HG03378 (cell line): ENCODE measurements around the gene SWAP70.

Experiments used
- ATAC-seq: cut with Tn5 transposase; IDR thresholded peaks from one replicate; pipeline ENCODE4 v1.9.1; 2021; ENCODE audit warnings: mild to moderate bottlenecking, moderate library complexity; ENCODE audit not compliant: unreplicated experiment

SWAP70 gene

GRCh38 chr11:9651481-9651880 is 12.4 kb upstream of the SWAP70 start:
- ATAC-seq, result no peak

DNA sequence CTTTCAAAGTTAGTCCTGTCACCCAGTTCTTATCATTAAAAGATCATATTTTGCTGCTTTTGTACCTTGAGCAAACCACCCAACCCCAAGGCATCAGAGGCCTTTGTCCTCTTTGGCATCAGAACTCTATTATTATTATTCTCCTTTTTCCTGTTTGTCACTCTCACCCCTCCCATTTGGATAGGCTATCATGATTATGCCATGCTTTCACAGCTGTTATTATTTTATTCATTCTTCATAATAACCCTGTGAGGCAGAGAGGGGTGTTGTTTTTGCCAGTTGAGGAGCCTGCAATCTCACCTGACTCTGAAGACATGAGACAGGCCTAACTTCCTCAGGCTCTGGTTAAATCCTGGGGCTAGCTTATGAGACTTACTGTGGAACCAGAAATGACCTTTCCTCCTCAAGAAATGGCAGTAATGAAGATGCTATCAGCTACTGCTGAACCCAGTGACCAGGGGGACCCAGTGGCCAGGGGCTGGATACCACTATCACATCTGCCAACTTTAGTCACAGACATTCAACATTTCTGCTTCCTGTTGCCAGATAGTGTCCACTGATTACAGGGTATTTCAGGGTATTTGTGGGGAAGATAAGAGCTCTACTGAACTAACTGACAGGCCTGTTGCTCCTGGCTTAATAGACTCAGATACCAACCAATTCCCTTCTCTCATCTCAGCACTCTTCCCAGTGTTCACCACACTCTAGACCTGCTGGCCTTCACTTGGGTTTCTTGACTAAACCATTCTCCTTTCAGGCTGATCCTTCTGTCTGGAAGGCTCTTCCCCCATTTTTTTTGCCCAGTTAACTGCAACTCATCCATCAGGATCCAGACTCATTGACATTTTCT is 11.8 kb upstream of the SWAP70 start:
- no peak for ATAC-seq

- ATAC-seq, result no peak
These were observed 10.0 kb upstream of the SWAP70 start for GRCh38 chr11:9653871-9654270.

DNA sequence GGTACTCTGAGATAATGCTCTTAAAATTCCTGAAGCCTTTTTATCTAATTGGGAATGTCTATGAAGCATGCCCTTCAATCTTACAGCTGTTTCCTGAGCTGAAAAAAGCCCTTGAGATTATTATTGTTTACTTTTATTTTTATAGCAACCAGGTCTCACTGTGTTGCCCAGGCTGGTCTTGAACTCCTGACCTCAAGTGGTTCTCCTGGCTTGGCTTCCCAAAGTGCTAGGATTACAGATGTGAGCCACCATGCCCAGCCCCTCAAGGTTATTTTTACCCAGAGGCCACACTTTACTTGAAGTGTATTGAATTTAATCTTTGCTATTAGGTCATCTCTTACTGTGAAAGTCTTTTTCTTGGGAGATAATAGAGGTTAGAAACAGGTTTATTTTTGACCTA is 7.0 kb upstream of the SWAP70 start:
- ATAC-seq, result no peak

DNA sequence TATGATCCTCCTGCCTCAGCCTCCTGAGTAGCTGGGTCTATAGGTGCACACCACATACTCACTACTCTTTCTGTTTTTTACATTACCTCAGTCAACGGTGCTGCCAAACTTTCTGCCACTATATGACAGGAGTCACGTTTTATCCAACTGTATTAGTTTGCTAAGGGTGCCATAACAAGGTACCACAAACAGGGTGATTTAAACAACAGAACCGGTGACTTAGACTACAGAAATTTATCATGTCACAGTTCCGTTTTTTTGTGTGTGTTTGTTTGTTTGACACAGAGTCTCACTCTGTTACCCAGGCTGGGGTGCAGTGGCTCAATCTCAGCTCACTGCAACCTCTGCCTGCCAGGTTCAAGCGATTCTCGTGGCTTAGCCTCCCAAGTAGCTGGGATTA is 6.3 kb upstream of the SWAP70 start:
- no peak for ATAC-seq

GRCh38 chr11:9660886-9661285 is 3.0 kb upstream of the SWAP70 start:
- ATAC-seq, result no peak

- no peak for ATAC-seq
These were observed 1.6 kb upstream of the SWAP70 start for GRCh38 chr11:9662273-9662672.

DNA sequence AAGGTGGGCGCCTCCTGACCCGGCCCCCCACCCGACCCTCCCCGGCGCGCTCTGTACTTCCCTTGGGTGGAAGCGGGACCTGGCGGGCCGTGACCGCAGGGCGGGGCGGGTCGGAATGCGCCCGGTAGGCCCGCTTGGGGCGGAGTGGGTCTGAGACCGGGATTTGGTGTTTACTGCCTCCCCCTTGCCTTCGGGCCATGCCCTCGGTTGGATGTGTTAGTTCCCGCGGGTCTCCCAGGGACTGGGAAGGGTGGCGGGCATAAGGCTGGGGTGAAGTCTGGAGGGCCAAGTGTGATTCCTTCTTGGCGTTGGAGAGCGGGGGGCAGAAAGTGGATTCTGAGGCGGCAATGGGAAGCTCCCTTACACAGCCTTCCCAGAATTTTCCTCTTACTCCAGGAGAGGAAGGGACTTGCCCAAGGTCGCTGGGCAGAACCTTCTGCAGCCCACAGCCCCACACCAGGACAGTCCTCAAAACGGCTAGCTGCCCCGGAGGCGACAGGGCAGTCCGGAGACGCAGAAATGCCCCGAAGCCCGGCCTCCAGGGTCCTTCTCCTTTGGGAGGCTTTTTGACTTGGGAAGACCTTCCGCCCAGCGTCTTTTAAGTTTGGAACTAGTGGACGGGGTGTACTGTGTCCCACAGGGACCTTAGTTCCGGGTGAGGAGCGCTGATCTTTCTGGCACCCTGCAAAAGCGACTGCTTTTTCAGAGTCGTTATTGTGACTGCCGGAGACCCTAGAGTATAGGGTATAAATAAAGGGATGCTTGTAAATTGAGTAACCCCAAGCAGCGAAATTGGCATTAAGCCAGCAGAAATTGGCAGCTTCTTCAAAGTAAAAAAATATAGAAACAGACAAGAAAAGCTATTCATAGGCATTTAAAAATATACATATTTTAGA is 647 bp downstream of the SWAP70 start:
- ATAC-seq, result peak; percentile 22

DNA sequence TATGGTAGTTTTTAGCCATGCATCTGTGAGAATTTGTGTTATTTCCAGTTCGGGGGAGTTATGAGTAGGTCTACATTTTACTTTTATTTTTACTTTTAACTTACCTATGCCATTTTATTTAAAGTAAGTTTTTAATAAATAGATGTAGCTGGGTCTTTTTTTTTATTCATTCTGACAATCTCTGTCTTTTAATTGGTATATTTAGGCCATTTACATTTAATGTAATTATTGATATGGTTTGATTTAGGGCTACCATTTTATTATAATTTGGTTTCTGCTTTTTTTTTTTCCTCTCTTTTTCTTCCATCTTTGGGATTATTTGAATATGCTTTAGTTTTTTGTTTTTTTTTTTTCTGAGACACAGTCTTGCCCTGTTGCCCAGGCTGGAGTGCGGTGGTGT is 1.9 kb downstream of the SWAP70 start:
- no peak for ATAC-seq

DNA sequence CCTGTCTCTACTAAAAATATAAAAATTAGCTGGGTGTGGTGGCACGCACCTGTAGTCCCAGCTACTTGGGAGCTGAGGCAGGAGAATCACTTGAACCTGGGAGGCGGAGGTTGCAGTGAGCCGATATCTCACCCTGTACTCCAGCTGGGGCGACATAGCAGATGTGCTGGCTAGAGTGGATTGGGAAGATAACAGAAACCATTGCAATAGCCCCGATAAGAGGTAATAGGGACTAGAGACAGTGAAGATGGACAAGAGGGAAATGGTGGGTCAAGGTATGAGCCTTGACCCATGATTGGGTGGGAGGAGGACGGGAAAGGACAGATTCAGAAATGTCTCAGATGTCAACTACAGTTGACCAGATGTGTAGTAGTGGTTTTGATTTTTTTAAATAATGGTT is 6.1 kb downstream of the SWAP70 start:
- no peak for ATAC-seq

DNA sequence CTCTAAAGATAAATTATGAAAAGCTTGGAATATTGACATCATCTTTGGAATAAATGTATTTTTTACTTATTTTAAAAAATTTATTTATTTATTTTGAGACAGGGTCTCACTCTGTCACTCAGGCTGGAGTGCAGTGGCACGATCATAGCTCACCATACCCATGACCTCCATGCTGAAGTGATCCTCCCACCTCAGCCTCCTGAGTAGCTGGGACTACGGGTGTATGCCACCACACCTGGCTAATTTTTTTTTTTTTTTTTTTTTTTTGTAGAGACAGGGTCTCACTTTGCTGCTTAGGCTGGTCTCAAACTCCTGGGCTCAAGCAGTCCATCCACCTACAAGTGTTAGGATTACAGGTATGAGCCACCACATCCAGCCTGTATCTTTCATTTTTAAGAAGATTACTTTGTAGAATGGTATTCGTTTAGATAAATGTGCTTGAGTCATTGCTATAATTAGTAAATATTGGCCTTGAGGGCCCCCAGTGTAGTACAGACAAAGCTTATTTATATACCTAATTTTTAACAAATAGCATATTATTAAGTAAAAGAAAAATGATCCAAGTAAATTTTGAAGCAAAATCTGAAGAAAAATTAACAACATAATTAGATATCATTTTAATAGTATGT is 8.5 kb downstream of the SWAP70 start:
- ATAC-seq, result no peak

- no peak for ATAC-seq
These were observed 9.0 kb downstream of the SWAP70 start for GRCh38 chr11:9672918-9673317.

GRCh38 chr11:9675691-9676090 is 11.8 kb downstream of the SWAP70 start:
- no peak for ATAC-seq

DNA sequence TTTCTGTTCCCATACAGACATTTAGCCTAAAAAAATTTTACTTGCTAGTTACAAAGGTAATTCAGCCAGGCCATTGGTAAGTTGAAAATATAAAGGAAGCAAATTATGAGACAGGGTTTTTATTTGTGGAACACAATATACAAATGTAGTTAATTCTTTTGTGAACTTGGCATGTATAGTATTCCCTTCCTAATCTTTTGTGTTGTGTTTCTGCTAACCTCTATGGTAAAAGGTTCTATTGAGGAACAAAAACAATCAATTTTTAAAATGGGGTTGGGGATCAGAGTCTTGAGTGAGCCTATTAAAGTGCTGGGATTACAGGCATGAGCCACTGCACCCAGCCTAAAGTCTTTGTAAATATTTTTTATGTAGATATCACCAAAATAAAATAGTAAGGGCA is 14.1 kb downstream of the SWAP70 start:
- ATAC-seq, result no peak

- no peak for ATAC-seq
These were observed 14.7 kb downstream of the SWAP70 start for GRCh38 chr11:9678576-9678975.

- no peak for ATAC-seq
These were observed 16.2 kb downstream of the SWAP70 start for GRCh38 chr11:9680028-9680427.

DNA sequence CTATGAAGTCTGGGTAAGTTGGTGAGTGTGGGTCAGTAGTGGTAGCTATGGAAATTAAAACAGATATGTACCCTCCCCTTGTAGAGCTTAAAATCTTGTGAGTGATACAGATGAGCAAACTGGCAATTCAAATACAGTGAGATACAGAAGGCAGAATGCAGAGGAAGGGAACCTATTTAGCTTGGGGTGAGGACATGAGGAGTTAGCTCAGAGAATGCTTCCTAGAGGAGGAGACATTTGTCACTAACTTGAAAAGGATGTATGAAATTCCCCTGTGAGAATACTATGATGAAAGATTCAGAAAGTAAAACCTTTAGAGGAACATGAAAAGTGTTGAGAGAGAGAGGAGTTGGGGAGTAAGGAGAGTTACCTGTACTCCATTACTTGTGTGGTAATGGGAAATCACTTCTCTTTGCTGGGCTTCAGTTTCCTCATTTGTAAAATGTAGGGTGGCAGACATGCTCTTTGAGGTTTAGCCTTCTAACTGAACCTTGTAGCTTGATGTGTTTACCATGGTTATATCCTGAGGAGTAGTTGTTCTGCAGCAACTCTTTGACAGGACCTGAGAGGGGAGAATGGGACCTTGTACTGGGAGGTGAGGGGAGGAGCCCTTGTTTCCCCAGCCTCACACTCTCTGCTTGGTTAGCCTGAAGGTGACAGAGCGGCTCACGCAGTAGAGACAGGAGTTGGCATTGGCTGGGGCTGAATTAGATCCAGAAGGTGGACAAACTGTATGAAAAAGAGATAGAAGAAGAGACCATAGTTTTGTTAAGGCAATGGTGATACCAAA is 17.9 kb downstream of the SWAP70 start:
- ATAC-seq, result peak; percentile 40

GRCh38 chr11:9687711-9688477 is 24.0 kb downstream of the SWAP70 start:
- no peak for ATAC-seq

- peak; percentile 75 for ATAC-seq
These were observed 25.0 kb downstream of the SWAP70 start for GRCh38 chr11:9688716-9689511.
